ENCODE results near the gene ETNK2. TPM values are rescaled to one million over a fixed set of nuclear protein-coding genes. Genes with fewer than 3 reads are reported as not detected.
A peak's percentile ranks its signal among the peaks of the same experiment; 100 is the strongest.

ETNK2 gene
- total RNA-seq, 2 donors from 2014 or later = 0.50 to 0.67 TPM

DNA sequence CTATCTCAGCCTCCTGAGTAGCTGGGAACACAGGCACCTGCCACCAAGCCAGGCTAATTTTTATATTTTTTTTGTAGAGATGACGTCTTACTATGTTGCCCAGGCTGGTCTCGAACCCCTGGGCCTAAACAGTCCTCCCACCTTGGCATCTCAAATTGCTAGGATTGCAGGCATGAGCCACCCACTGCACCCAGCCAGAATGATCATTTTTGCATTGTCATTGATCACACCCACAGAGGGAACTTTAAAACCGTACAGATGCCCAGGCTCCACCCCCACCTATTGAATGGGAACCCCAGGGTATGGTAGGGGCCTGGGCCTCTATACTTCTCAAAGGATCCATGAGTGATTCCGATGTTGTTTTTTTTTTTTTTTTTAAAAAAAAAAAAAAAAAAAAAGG is 36.7 kb downstream of the ETNK2 start:
- no peak overlapping the region for H3K27ac Mint-ChIP-seq
- H3K27me3 Mint-ChIP-seq = no peaks in the 10 kb centered on the region
- H3K9me3 Mint-ChIP-seq = no peaks in the 10 kb centered on the region
- ATAC-seq = no peak
- no peak overlapping the region for H3K4me3 Mint-ChIP-seq
- no peaks in the 10 kb centered on the region for H3K36me3 Mint-ChIP-seq
- H3K4me1 Mint-ChIP-seq (ENCODE audit: low read depth in 2 of 2) = peaks cover 4 to 14% of the 10 kb centered on the region in 2 donors
- no peak for DNase-seq (ENCODE audit: low spot score)

- Mint-ChIP-seq H3K9me3 (no peaks in the 10 kb centered on the region), H3K4me1 (ENCODE audit: low read depth in 2 of 2) (peaks cover 4 to 14% of the 10 kb centered on the region in 2 donors), H3K36me3 (no peaks in the 10 kb centered on the region), H3K4me3 (no peak overlapping the region), H3K27ac (no peak overlapping the region), H3K27me3 (no peaks in the 10 kb centered on the region)
- no peak for ATAC-seq
- DNase-seq (ENCODE audit: low spot score) = no peak
These were observed 37.2 kb downstream of the ETNK2 start for GRCh38 chr1:204114606-204115005.

- Mint-ChIP-seq H3K9me3 (no peaks in the 10 kb centered on the region), H3K4me1 (ENCODE audit: low read depth in 2 of 2) (peaks cover 4 to 17% of the 10 kb centered on the region in 2 donors), H3K27ac (peak overlapping the region in 1 of 2 donors; percentile 25), H3K27me3 (no peaks in the 10 kb centered on the region), H3K4me3 (no peak overlapping the region), H3K36me3 (no peaks in the 10 kb centered on the region)
- ATAC-seq (no peak), DNase-seq (ENCODE audit: low spot score) (no peak)
These were observed 37.9 kb downstream of the ETNK2 start for GRCh38 chr1:204113896-204114295.

DNA sequence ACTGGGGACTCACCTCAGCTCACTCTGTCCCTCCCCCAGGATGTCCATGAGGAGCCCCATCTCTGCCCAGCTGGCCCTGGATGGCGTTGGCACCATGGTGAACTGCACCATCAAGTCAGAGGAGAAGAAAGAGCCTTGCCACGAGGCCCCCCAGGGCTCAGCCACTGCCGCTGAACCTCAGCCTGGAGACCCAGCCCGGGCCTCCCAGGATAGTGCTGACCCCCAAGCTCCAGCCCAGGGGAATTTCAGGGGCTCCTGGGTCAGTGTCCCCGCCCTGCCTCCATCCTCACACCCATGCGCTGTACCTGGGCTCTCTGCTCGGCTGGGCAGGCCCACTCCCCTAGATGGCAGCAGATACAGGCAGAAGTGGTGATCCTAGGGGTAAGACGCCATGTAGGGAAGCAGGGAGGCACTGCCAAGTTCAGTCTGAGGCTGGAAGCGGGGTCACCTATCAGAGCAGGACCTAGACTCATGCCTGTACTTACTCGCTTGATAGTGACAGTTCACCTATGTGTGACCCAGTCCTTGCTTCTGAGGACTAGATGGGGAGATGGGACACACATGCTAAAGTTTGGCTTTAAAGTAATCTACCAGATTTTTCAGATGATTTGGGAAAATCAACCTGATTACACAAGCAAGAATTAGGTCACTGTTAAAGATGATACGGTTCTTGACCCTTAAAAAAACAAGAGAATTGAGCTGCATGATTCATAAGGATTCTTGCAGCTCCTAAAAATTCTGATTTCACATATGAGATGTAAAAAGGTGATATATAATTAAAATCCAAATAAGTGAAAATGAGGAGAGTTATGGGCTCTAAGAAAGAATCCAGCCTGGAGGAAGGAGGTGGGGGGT is 38.7 kb downstream of the ETNK2 start:
- Mint-ChIP-seq H3K36me3 (no peaks in the 10 kb centered on the region), H3K9me3 (no peaks in the 10 kb centered on the region), H3K27me3 (no peaks in the 10 kb centered on the region), H3K4me3 (no peak overlapping the region), H3K27ac (peak overlapping the region in 1 of 2 donors; percentile 25), H3K4me1 (ENCODE audit: low read depth in 2 of 2) (peaks cover 4 to 20% of the 10 kb centered on the region in 2 donors)
- ATAC-seq (no peak), DNase-seq (ENCODE audit: low spot score) (no peak)

- ATAC-seq = no peak
- no peaks in the 10 kb centered on the region for H3K27me3 Mint-ChIP-seq
- H3K27ac Mint-ChIP-seq = no peak overlapping the region
- DNase-seq (ENCODE audit: low spot score) = no peak
- peaks cover 4 to 23% of the 10 kb centered on the region in 2 donors for H3K4me1 Mint-ChIP-seq (ENCODE audit: low read depth in 2 of 2)
- H3K9me3 Mint-ChIP-seq = no peaks in the 10 kb centered on the region
- H3K36me3 Mint-ChIP-seq = no peaks in the 10 kb centered on the region
- no peak overlapping the region for H3K4me3 Mint-ChIP-seq
These were observed 40.8 kb downstream of the ETNK2 start for GRCh38 chr1:204110894-204111633.

GRCh38 chr1:204108312-204109141 is 43.3 kb downstream of the ETNK2 start:
- Mint-ChIP-seq H3K36me3 (no peaks in the 10 kb centered on the region), H3K4me1 (ENCODE audit: low read depth in 2 of 2) (peaks cover 10 to 31% of the 10 kb centered on the region in 2 donors), H3K27ac (peak overlapping the region in 1 of 2 donors; percentile 82), H3K9me3 (no peaks in the 10 kb centered on the region), H3K27me3 (no peaks in the 10 kb centered on the region), H3K4me3 (no peak overlapping the region)
- ATAC-seq (no peak), DNase-seq (ENCODE audit: low spot score) (no peak)

GRCh38 chr1:204107892-204108291 is 44.0 kb downstream of the ETNK2 start:
- H3K36me3 Mint-ChIP-seq = no peaks in the 10 kb centered on the region
- H3K27ac Mint-ChIP-seq = peak overlapping the region in 1 of 2 donors; percentile 82
- ATAC-seq (no peak), DNase-seq (ENCODE audit: low spot score) (no peak)
- no peaks in the 10 kb centered on the region for H3K27me3 Mint-ChIP-seq
- H3K4me3 Mint-ChIP-seq = no peak overlapping the region
- H3K9me3 Mint-ChIP-seq = no peaks in the 10 kb centered on the region
- peaks cover 16 to 33% of the 10 kb centered on the region in 2 donors for H3K4me1 Mint-ChIP-seq (ENCODE audit: low read depth in 2 of 2)

- Mint-ChIP-seq H3K4me3 (no peak overlapping the region), H3K9me3 (no peaks in the 10 kb centered on the region), H3K36me3 (no peaks in the 10 kb centered on the region), H3K4me1 (ENCODE audit: low read depth in 2 of 2) (peaks cover 27 to 39% of the 10 kb centered on the region in 2 donors), H3K27me3 (no peaks in the 10 kb centered on the region), H3K27ac (no peak overlapping the region)
- ATAC-seq (no peak), DNase-seq (ENCODE audit: low spot score) (no peak)
These were observed 45.0 kb downstream of the ETNK2 start for GRCh38 chr1:204106825-204107224.

DNA sequence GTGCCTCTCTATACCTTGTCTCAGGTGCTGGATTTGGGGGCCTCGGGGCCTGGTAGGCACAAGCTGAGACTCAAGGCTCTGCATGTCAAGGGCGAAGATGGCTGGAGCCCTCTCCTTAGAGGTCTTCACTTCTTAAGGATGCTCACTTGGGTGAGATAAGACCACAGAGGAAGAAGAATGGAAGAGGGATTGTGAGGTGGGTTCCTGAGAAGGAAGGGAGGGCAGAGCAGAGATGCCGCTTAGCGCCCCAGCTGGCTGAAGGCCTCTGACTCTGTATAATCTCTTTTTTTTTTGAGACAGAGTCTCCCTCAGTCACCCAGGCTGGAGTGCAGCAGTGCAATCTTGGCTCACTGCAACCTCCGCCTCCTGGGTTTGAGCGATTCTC is 46.7 kb downstream of the ETNK2 start:
- Mint-ChIP-seq H3K36me3 (no peaks in the 10 kb centered on the region), H3K4me3 (peak overlapping the region; percentile 78), H3K4me1 (ENCODE audit: low read depth in 2 of 2) (peaks cover 35 to 52% of the 10 kb centered on the region in 2 donors), H3K27ac (peak overlapping the region; percentile 97), H3K27me3 (no peaks in the 10 kb centered on the region), H3K9me3 (no peaks in the 10 kb centered on the region)
- ATAC-seq = no peak
- no peak for DNase-seq (ENCODE audit: low spot score)

DNA sequence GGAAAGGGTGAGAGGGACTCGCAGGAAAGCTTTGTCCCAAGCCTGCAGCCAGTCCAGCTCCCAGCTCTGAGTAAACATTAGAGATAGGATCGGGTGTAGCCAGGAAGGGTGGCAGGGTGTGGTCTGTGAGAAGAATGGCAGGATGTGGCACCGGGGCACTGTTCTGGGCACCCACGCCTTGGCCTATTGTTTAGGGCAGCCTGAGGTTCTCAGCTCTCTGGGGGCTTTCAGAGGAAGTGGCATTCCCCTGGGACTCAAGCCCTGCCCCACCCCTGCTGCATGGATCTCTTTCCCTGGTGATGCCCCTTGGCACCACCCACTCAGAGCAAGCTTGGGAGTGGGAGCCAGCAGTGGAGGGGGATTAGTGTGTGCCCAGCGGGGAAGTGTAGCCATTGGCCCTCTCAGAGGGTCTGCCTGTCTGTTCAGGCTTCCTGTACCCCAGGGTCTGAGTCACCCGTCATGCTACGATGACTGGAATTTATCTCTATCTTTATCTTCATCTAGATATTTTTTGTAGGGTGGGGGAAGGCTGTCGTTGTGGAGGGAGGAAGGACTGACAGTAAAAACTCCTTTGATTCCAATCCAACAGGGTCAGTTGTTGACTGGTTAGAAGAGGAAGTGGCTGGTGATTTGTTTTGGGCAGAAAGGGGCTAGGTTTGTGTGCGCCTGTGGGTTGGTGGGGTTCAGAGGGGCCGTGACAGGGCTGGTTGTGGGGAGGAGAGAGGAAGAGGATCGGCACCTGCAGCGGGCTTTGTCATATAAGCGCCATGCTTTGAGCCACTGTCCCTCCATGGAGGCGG is 47.3 kb downstream of the ETNK2 start:
- peaks cover 37 to 52% of the 10 kb centered on the region in 2 donors for H3K4me1 Mint-ChIP-seq (ENCODE audit: low read depth in 2 of 2)
- DNase-seq (ENCODE audit: low spot score) = no peak
- peak overlapping the region; percentile 78 for H3K4me3 Mint-ChIP-seq
- peak overlapping the region; percentile 97 for H3K27ac Mint-ChIP-seq
- ATAC-seq = peak; percentile 61 to 63
- no peaks in the 10 kb centered on the region for H3K36me3 Mint-ChIP-seq
- H3K9me3 Mint-ChIP-seq = no peaks in the 10 kb centered on the region
- H3K27me3 Mint-ChIP-seq = no peaks in the 10 kb centered on the region

DNA sequence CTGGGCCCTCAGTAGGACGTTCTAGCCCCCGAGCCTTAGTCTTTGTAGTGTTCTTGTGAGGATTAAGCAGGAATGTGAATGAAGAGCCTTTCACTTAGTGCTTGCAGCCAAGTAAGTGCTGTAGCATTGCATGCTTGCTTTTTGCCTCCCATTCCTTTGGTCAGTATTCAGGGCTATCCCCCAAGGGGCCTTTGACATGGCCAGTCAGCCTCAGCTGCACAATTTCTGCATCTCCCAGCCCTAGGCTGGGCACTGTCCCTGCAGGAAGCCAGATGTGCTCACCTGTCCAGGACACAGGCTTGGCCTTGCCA is 48.5 kb downstream of the ETNK2 start:
- Mint-ChIP-seq H3K27me3 (no peaks in the 10 kb centered on the region), H3K36me3 (no peaks in the 10 kb centered on the region), H3K4me3 (peak overlapping the region; percentile 93), H3K27ac (peak overlapping the region; percentile 97), H3K4me1 (ENCODE audit: low read depth in 2 of 2) (peaks cover 37 to 46% of the 10 kb centered on the region in 2 donors), H3K9me3 (no peaks in the 10 kb centered on the region)
- DNase-seq (ENCODE audit: low spot score) = no peak
- ATAC-seq = no peak

DNA sequence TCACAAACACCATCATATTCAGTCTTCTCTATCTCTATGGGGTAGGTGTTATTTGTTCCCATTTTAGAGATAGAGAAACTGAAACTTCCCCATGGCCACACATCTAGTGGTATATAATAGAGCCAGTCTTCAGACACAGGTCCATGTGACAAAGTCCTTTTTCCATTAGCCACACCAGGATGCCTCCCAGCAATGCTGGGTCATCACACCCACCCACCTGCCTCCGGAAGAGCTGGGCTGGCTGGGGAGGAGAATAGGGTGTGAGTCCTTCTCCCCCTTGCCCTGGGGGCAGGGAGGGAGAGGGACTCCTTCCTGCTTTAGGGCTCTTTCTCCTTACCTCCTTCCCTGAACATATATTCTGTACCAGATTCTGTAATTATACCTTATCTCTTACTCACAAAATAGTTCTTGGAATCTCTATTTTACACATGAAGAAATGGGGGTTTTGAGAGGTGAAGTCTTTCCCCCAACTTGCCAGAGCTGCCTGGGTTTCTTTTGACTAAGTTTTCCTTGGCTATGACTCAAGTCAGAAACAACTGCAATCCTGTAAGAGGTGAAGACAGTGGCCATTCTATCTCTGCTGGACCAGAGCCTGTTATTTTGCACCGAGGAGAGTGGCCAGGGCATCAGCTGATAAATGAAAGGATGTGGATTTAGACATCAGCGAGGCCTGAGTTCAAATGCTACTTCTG is 49.0 kb downstream of the ETNK2 start:
- Mint-ChIP-seq H3K27me3 (no peaks in the 10 kb centered on the region), H3K4me1 (ENCODE audit: low read depth in 2 of 2) (peaks cover 37 to 46% of the 10 kb centered on the region in 2 donors), H3K9me3 (no peaks in the 10 kb centered on the region), H3K27ac (peak overlapping the region; percentile 97), H3K36me3 (no peaks in the 10 kb centered on the region), H3K4me3 (peak overlapping the region; percentile 93)
- DNase-seq (ENCODE audit: low spot score) (no peak), ATAC-seq (peak; percentile 51 to 63)
